H1 (cell line): ENCODE data around the gene CNOT3. TPM values are rescaled to one million over a fixed set of nuclear protein-coding genes. Genes with fewer than 3 reads are reported as not detected.

Experiments used
- polyA plus RNA-seq, 7 experiments: library from polyadenylated mRNA; depleted of rRNA in 3 of 7; stranded (reverse) in 5 of 7; unstranded in 2 of 7; fragments of >200 nt in 5 of 7; fragments of 200-250 nt in 2 of 7; gene quantifications; 1 replicate in 5 of 7; 2 replicates in 1 of 7; 4 replicates in 1 of 7; pipeline versions ENCODE4 v1.2.1 to v1.2.3, GENCODE V29; 2011 to 2013; ENCODE audit warnings: missing spikeins in 2 of 7, mixed read lengths in 2 of 7
- total RNA-seq: library from RNA; stranded (reverse); fragmentation: NEBNext Ultra II Directional; extraction: Animal tissue kit (Norgen Biotek cat#: 25700); gene quantifications from 2 replicates; pipeline ENCODE4 v1.2.1, GENCODE V29; 2021
- TF ChIP-seq, protein P1 (sequence below), 3 experiments: IDR thresholded peaks; 1 replicate in 2 of 3; 2 replicates in 1 of 3; pipeline versions ENCODE4 v1.5.1 to v1.6.1; 2011; ENCODE audit warnings: low read length in 3 of 3, mild to moderate bottlenecking in 3 of 3, inconsistent platforms in 2 of 3, low read depth in 1 of 3, moderate library complexity in 1 of 3; ENCODE audit not compliant: insufficient read depth in 1 of 3; ENCODE audit errors: control extremely low read depth in 1 of 3

Gene CNOT3
- total and polyA plus RNA-seq, 2 of the 8 experiments (the other 6 are each of a cell fraction or from before 2014, with no cell fraction given) = 21.2 to 86.4 TPM

GRCh38 chr19:54136864-54137698 is 481 bp upstream of the CNOT3 start (continued):
- TF ChIP-seq, protein P1, sequence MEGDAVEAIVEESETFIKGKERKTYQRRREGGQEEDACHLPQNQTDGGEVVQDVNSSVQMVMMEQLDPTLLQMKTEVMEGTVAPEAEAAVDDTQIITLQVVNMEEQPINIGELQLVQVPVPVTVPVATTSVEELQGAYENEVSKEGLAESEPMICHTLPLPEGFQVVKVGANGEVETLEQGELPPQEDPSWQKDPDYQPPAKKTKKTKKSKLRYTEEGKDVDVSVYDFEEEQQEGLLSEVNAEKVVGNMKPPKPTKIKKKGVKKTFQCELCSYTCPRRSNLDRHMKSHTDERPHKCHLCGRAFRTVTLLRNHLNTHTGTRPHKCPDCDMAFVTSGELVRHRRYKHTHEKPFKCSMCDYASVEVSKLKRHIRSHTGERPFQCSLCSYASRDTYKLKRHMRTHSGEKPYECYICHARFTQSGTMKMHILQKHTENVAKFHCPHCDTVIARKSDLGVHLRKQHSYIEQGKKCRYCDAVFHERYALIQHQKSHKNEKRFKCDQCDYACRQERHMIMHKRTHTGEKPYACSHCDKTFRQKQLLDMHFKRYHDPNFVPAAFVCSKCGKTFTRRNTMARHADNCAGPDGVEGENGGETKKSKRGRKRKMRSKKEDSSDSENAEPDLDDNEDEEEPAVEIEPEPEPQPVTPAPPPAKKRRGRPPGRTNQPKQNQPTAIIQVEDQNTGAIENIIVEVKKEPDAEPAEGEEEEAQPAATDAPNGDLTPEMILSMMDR (IDR thresholded peaks at IDR 0.05; ENCODE audit: control extremely low read depth in 1 of 3, insufficient read depth in 1 of 3, low read depth in 1 of 3, low read length in 3 of 3) = no peak; a peak in 1 of 4 replicates
- TF ChIP-seq, all 59 proteins: peak for 13
